HG03045 (cell line): ENCODE data around the gene PPP1R7.
"Not testable (repeated sequence)": the region's sequence is repeated elsewhere in the genome, so short reads cannot be mapped to it uniquely, and the experiment has no call there.

Experiments used
- ATAC-seq: cut with Tn5 transposase; IDR thresholded peaks from one replicate; pipeline ENCODE4 v1.9.1; 2021; ENCODE audit warnings: mild to moderate bottlenecking, moderate library complexity; ENCODE audit not compliant: unreplicated experiment

Gene PPP1R7

DNA sequence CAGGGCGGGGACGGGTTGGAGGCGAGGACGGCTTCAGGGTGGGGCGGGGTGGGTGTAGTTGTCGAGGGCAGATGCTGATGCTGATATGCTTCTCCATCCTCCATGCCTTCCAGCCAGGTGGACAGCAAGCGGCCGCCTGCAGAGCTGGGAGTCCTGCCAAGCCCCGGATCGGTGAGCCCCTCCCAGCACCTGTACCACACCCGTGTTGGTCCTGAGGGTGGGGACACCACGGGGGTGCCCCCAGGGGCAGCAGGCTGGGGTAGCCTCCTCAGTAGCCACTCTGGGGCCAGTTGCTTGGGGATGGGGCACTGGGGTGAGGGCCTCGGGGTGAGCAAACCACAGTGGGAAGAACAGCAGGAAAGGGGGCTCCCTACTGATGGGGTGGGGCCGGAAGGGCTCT lies 40.8 kb downstream of the PPP1R7 start:
- ATAC-seq = no peak

DNA sequence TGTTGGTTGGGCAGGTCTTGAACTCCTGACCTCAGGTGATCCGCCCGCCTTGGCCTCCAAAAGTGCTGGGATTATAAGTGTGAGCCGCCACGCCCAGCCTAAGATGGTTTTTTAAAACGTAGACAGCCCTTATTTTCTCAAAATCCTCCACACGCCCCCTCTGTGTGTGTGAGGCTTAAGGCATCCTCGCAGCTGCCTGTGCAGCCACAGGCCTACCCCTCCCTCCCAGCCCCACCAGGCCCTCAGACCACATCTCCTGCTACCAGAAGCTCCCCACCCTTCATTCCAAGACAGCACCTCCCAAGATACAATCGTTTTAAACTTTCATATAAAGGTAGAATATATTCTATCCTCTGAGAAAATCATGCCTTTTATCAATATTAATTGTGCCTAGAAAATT lies 43.0 kb downstream of the PPP1R7 start:
- ATAC-seq = no peak

DNA sequence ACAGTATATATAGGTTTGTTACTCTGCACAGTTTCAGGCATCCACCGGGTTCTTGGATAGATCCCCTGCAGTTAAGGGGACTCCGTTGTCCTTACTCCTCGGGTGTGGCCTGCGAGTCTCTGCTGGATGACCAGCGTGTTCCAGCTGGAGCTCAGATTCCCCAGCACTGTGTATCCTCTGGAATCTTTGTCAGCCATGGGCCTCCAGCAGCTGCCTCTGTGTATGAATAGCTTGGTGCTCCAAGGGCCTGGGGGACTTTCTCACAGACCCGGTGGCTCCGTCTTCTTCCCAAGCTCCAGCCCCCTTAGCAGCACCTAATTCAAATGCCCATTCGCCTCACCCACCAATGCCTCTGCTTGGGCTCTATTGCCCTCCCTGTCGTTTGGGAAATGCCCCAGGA lies 44.5 kb downstream of the PPP1R7 start:
- no peak for ATAC-seq

DNA sequence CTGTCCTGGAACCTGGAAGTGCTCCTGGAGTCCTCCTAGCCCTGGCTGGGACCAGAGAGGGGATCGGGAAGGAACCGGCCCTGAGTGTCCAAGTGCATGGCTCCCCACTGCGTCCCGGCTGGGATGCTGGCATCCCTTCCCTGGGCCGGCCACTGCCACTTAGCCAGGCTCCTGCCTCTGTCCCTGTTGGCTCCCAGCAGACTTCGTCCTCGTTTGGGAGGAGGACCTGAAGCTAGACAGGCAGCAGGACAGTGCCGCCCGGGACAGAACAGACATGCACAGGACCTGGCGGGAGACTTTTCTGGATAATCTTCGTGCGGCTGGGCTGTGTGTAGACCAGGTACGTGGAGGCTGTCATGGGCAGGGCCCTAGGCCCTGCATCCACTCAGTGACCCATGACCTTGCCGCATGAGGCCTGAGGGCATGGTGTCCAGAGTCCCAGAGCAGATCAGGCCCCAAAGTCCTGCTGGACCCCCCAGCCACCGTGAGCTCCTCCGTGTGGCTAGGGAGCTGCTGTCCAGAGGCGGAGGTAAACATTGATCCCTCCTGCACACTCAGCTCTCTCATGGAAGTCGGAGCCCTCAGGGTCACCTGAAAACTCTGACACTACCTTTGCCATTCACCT lies 45.4 kb downstream of the PPP1R7 start:
- no peak for ATAC-seq

DNA sequence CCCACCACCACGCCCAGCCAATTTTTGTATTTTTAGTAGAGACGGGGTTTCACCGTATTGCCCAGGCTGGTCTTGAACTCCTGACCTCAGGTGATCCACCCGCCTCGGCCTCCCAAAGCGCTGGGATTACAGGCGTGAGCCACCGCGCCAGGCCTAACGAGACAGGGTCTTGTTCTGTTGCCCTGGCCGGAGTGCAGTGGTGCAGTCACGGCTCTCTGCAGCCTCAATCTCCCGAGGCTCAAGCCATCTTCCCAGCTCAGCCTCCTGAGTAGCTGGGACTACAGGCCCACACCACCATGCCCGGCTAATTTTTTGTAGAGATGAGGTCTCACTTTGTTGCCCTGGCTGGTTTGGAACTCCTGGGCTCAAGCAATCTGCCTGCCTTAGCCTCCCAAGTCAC lies 47.0 kb downstream of the PPP1R7 start:
- not testable (repeated sequence) for ATAC-seq

DNA sequence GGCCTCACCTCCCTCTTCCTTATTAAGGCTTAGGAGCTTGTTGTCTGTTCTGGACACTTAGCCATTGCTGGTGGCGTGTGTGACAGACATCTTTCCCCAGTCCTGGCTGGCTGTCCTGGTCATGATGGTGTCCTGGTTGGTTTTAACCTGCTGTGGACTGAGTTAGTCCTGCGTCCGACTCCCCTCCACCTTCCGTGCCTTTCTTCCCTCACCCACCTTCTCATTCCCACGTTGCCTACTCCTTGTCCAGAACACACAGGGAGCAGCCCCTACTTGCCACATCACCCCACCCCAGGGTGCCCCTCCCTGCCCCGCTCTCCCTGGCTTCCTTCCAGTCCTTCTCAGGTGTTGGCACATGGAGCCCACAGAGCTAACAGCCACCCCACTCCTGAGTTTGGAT lies 47.7 kb downstream of the PPP1R7 start:
- no peak for ATAC-seq

GRCh38 chr2:241198381-241199279 lies 48.4 kb downstream of the PPP1R7 start:
- no peak for ATAC-seq

GRCh38 chr2:241199286-241199685 lies 49.0 kb downstream of the PPP1R7 start:
- ATAC-seq = no peak

GRCh38 chr2:241199897-241200821 lies 49.9 kb downstream of the PPP1R7 start:
- ATAC-seq = no peak

- ATAC-seq = no peak
These were observed 50.6 kb downstream of the PPP1R7 start for GRCh38 chr2:241200822-241201395.

DNA sequence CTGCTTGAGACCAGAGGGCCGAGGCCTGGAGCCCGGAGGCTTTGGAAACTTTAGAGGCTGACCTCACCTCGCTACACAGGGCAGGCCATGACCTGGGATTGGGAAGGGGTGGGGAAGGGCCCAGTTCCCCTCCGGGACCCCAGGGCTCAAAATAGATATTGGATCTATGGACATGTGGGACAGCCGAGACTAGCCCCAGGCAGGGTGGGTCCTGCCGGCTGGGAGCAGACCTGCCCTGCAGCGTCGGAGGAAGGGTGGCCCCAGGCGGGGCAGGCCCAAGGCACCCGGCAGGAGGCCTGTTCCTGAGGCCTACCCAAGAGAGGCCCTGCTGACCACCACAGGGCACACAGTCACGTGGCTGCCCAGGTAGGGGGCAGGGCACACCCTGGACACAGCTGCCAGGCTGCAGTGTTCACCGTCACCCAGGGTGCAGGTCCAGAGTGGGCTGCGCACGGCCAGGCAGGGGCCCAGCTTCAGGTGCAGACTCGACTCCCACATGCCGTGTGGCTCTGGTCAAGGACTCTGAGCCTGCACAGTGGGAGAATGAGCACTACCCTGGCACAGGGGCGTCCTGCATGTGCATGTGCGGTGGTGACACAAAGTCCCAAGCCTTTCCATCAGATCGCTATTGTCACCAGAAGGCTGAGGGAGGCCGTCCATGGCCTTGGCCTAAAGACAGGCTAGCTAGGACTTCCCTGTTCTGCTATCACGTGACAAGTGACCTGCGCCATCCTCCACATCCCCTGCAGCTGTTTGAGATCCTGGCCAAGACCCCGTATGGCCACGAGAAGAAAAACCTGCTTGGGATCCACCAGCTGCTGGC lies 51.4 kb downstream of the PPP1R7 start:
- ATAC-seq = no peak

DNA sequence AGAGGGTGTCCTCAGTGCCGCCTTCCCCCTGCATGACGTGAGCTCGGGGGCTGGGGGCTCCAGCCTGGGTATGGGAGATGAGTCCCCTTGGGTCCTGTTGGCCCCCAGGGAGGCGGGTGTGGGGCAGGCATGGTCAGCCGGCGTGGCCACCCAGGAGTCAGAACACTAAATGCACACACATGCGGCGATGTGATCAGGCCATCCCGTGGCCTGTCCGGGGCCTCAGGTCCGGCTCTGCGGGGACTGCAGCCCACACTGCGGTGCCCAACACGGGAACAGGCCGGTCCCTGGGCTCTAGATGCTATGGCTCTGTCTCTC lies 52.0 kb downstream of the PPP1R7 start:
- ATAC-seq = no peak

- no peak for ATAC-seq
These were observed 52.4 kb downstream of the PPP1R7 start for GRCh38 chr2:241202681-241203080.

DNA sequence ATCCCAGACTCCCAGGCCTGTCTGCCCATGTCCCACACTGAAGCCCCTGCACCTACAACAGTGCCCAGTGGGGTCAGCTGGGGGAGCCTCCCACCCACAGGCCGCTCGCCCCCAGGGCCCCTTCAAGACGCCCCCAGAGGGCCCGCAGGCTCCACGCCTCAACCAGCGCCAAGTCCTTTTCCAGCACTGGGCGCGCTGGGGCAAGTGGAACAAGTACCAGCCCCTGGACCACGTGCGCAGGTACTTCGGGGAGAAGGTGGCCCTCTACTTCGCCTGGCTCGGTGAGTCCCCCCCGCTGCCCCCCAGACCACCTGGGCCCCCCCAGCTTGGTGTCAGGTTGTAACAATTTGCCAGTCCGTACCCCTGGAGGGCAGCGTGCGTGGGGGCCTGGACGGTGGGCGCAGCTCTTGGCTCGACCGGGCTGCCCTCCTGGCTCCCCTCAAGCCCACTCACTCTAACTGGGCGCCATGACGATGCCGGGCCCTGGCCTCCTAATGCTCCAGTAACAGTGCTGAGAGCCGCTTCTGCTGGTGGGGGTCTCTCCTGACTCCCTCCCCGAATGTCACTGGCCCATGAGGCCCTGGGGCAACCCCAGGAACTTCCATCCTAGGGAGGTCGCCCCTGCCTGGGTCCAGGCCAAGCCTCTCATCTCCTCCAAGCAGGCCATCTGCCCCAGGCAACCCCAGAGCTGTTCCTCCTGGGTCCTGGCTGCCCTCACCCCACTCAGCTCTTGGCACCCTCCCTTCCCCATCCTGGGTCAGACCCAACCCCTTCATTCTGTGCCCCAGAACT lies 53.1 kb downstream of the PPP1R7 start:
- no peak for ATAC-seq

DNA sequence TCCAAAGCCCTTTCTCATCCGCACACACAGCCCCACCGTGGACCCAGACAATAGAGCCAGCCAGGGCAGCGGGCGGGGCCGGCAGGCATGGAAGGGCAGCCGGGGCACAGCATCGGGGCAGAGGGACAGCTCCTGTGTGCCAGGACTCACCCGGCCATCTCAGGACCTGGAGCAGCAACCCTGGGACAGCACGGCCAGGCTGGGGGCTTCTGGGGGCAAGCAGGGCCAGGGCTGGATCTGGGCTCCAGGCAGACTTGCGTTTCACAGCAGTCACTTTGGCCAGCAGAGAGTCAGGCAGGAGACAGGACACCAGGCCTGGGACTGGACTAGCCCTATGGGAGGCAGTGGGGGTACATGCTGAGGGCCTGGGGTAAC lies 53.7 kb downstream of the PPP1R7 start:
- ATAC-seq = no peak

DNA sequence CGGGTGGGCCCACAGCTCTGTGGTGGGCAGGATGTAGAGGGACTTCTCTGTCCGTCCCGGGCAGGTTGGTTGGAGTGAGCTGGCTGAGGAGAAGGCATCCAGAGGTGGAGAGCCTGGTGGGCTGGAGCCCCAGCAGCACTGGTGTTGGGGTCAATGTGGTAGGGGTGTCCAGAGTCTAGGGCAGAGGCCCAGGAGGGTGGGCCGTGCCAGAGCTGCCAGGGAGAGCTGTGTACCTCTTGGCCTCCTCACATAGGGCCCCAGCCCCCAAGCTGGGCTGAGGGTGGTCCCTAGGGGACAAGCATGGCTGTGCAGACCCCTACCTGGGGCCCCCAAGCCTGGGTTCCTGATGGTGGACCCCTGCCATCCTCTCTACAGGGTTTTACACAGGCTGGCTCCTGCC lies 54.2 kb downstream of the PPP1R7 start:
- ATAC-seq = no peak

- no peak for ATAC-seq
These were observed 54.8 kb downstream of the PPP1R7 start for GRCh38 chr2:241205086-241205485.

GRCh38 chr2:241207151-241207550 lies 56.9 kb downstream of the PPP1R7 start:
- ATAC-seq = no peak

GRCh38 chr2:241207641-241208040 lies 57.4 kb downstream of the PPP1R7 start:
- ATAC-seq = no peak

DNA sequence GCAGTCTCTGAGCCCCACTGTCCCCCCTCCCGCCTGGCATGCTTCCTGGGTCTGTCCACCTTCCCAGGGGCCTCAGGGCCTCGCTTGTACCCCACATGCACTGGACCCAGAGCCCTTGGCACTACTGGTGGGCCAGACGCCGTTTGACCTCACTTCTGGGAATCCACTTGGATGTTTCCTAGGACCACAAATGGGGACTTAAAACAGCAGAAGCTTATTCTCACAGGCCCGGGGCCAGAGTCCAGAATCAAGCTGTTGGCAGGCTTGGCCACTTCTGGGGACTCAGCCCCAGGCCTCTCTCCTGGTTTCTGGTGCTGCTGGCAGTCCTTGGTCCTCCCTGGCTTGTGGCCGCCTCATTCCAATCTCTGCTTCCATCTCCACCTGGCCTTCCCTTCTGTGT lies 57.8 kb downstream of the PPP1R7 start:
- no peak for ATAC-seq
